ENCODE results near the gene SORBS1.

SORBS1 gene

GRCh38 chr10:95444792-95445191, 116.4 kb downstream of the SORBS1 start:
- in situ Hi-C loops (cut with HindIII; ENCODE audit: low sequenced_read_pairs), result no loop called here

GRCh38 chr10:95443636-95444035, 117.5 kb downstream of the SORBS1 start:
- in situ Hi-C loops (cut with HindIII; ENCODE audit: low sequenced_read_pairs), result no loop called here

GRCh38 chr10:95442341-95442740, 118.8 kb downstream of the SORBS1 start:
- in situ Hi-C loops (cut with HindIII; ENCODE audit: low sequenced_read_pairs), result no loop called here

- in situ Hi-C loops (cut with HindIII; ENCODE audit: low sequenced_read_pairs), result no loop called here
Measured at GRCh38 chr10:95441547-95441923, 119.6 kb downstream of the SORBS1 start.

- in situ Hi-C loops (cut with HindIII; ENCODE audit: low sequenced_read_pairs), result no loop called here
Measured at GRCh38 chr10:95440756-95441546, 120.2 kb downstream of the SORBS1 start.

- in situ Hi-C loops (cut with HindIII; ENCODE audit: low sequenced_read_pairs), result no loop called here
Measured at GRCh38 chr10:95440038-95440725, 121.0 kb downstream of the SORBS1 start.

- in situ Hi-C loops (cut with HindIII; ENCODE audit: low sequenced_read_pairs), result no loop called here
Measured at GRCh38 chr10:95438781-95439180, 122.4 kb downstream of the SORBS1 start.

GRCh38 chr10:95437669-95438068, 123.5 kb downstream of the SORBS1 start:
- in situ Hi-C loops (cut with HindIII; ENCODE audit: low sequenced_read_pairs), result no loop called here

GRCh38 chr10:95435548-95436279, 125.5 kb downstream of the SORBS1 start:
- in situ Hi-C loops (cut with HindIII; ENCODE audit: low sequenced_read_pairs), result no loop called here

- in situ Hi-C loops (cut with HindIII; ENCODE audit: low sequenced_read_pairs), result no loop called here
Measured at GRCh38 chr10:95434583-95434982, 126.6 kb downstream of the SORBS1 start.

GRCh38 chr10:95431900-95432342, 129.2 kb downstream of the SORBS1 start:
- in situ Hi-C loops (cut with HindIII; ENCODE audit: low sequenced_read_pairs), result no loop called here

GRCh38 chr10:95430231-95430951, 130.8 kb downstream of the SORBS1 start:
- in situ Hi-C loops (cut with HindIII; ENCODE audit: low sequenced_read_pairs), result no loop called here

GRCh38 chr10:95429639-95430038, 131.5 kb downstream of the SORBS1 start:
- in situ Hi-C loops (cut with HindIII; ENCODE audit: low sequenced_read_pairs), result no loop called here

- in situ Hi-C loops (cut with HindIII; ENCODE audit: low sequenced_read_pairs), result no loop called here
Measured at GRCh38 chr10:95428701-95429100, 132.5 kb downstream of the SORBS1 start.

GRCh38 chr10:95426482-95426881, 134.7 kb downstream of the SORBS1 start:
- in situ Hi-C loops (cut with HindIII; ENCODE audit: low sequenced_read_pairs), result no loop called here

GRCh38 chr10:95425592-95426465, 135.3 kb downstream of the SORBS1 start:
- in situ Hi-C loops (cut with HindIII; ENCODE audit: low sequenced_read_pairs), result no loop called here

- in situ Hi-C loops (cut with HindIII; ENCODE audit: low sequenced_read_pairs), result loop anchor here (25.0 kb wide), 1 partner anchor 189 kb away; no protein-coding TSS in a partner anchor
Measured at GRCh38 chr10:95423164-95424005, 137.8 kb downstream of the SORBS1 start.

GRCh38 chr10:95422233-95422632, 138.9 kb downstream of the SORBS1 start:
- in situ Hi-C loops (cut with HindIII; ENCODE audit: low sequenced_read_pairs), result loop anchor here (25.0 kb wide), 1 partner anchor 190 kb away; no protein-coding TSS in a partner anchor

- in situ Hi-C loops (cut with HindIII; ENCODE audit: low sequenced_read_pairs), result loop anchor here (25.0 kb wide), 1 partner anchor 191 kb away; no protein-coding TSS in a partner anchor
Measured at GRCh38 chr10:95421782-95422181, 139.4 kb downstream of the SORBS1 start.

All from DLD1 (cell line).